ENCODE measurements around the gene BNIP5.

BNIP5 gene

DNA sequence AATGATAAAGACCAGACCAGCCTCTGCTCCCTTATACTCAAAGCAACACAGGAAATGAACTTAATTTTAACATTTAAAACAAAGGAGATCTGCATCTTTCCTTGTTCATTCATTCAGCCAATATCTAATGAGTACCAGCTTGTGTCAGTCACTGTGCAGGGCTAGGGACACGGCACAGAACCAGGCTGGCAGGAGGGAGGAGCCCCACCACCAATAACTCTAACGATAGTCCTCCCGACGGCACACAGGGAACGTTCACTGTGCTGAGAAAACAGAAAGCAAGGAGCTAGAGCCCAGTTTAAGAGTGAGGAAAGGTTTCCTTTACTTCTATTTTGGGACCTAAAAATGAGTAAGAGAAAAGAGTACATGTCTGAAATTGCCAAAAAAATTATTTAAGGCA lies 40.9 kb upstream of the BNIP5 start:
- no peaks in the 10 kb centered on the region for H4K20me1 ChIP-seq (ENCODE audit: insufficient read depth, low read length)
- H3K79me2 ChIP-seq (ENCODE audit: low read length), result no peaks in the 10 kb centered on the region
- no peaks in the 10 kb centered on the region for H3K9me3 ChIP-seq (ENCODE audit: insufficient read depth, low read length)
- H3K4me1 ChIP-seq (ENCODE audit: low read length), result peaks cover 15% of the 10 kb centered on the region
- H3K27ac ChIP-seq (ENCODE audit: low read length), result no peak overlapping the region
- H3K4me3 ChIP-seq (ENCODE audit: low read length), result peak overlapping the region; percentile 25; the same call in 1 of the 2 replicates
- no peak overlapping the region for H3K9ac ChIP-seq (ENCODE audit: low read length)
- no peaks in the 10 kb centered on the region for H3K36me3 ChIP-seq (replicated peaks; ENCODE audit: low read depth, low read length)
- peak overlapping the region; percentile 43; the same call in 1 of the 2 replicates for H2AFZ ChIP-seq (ENCODE audit: low read depth, low read length)
- no peak for TF ChIP-seq EZH2phosphoT487 (IDR thresholded peaks at IDR 0.05; ENCODE audit: low read depth)
- TF ChIP-seq, protein P1, sequence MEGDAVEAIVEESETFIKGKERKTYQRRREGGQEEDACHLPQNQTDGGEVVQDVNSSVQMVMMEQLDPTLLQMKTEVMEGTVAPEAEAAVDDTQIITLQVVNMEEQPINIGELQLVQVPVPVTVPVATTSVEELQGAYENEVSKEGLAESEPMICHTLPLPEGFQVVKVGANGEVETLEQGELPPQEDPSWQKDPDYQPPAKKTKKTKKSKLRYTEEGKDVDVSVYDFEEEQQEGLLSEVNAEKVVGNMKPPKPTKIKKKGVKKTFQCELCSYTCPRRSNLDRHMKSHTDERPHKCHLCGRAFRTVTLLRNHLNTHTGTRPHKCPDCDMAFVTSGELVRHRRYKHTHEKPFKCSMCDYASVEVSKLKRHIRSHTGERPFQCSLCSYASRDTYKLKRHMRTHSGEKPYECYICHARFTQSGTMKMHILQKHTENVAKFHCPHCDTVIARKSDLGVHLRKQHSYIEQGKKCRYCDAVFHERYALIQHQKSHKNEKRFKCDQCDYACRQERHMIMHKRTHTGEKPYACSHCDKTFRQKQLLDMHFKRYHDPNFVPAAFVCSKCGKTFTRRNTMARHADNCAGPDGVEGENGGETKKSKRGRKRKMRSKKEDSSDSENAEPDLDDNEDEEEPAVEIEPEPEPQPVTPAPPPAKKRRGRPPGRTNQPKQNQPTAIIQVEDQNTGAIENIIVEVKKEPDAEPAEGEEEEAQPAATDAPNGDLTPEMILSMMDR (IDR thresholded peaks at IDR 0.05; ENCODE audit: low read depth, low read length), result no peak
- H3K27me3 ChIP-seq (ENCODE audit: low read depth, low read length), result peaks cover 14% of the 10 kb centered on the region
- H3K4me2 ChIP-seq (ENCODE audit: low read length), result peak overlapping the region; percentile 41

DNA sequence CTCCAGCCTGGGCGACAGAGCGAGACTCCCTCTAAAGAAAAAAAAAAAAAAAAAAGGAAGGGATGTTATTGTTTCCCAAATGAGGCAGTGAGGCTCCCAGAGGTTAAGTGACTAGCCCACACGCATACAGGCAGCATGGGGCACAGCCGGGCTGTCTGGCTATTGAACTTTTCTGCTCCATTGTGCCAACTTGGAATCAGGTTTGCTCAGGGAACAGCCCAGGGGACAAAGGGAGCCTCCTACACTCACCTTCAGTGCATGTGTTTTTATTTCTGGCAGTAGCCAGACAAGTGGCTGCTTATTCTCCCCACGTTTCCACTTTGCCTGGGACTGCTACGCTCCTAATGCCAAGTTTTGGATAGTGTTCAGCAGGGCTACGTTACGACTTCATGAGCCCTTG lies 40.1 kb upstream of the BNIP5 start:
- Histone ChIP-seq H3K36me3 (replicated peaks; ENCODE audit: low read depth, low read length) (no peaks in the 10 kb centered on the region), H3K79me2 (ENCODE audit: low read length) (no peaks in the 10 kb centered on the region), H4K20me1 (ENCODE audit: insufficient read depth, low read length) (no peaks in the 10 kb centered on the region), H2AFZ (ENCODE audit: low read depth, low read length) (no peak overlapping the region), H3K4me3 (ENCODE audit: low read length) (no peak overlapping the region), H3K27me3 (ENCODE audit: low read depth, low read length) (peaks cover 14% of the 10 kb centered on the region), H3K4me1 (ENCODE audit: low read length) (peaks cover 15% of the 10 kb centered on the region), H3K9ac (ENCODE audit: low read length) (no peak overlapping the region), H3K27ac (ENCODE audit: low read length) (no peak overlapping the region), H3K9me3 (ENCODE audit: insufficient read depth, low read length) (no peaks in the 10 kb centered on the region), H3K4me2 (ENCODE audit: low read length) (no peak overlapping the region)
- TF ChIP-seq, protein P1 (IDR thresholded peaks at IDR 0.05; ENCODE audit: low read depth, low read length), result no peak
- no peak for TF ChIP-seq EZH2phosphoT487 (IDR thresholded peaks at IDR 0.05; ENCODE audit: low read depth)

DNA sequence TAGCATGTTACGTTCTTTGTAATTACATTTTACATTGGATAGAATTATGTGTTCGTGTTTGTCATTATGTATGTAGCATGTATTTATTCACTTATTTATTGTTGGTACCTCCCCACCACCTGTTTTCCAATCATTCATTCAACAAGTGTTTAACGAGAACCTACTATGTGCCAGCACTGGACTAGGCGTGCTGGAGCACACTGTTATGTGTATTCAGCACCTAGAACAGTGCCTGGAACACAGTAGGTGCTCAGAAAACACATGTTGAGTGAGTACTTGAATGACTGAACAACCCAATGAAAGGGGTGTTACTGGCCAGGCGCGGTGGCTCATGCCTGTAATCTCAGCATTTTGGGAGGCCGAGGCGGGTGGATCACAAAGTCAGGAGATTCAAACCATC lies 39.5 kb upstream of the BNIP5 start:
- Histone ChIP-seq H3K4me2 (ENCODE audit: low read length) (no peak overlapping the region), H4K20me1 (ENCODE audit: insufficient read depth, low read length) (no peaks in the 10 kb centered on the region), H3K27me3 (ENCODE audit: low read depth, low read length) (peaks cover 14% of the 10 kb centered on the region), H3K79me2 (ENCODE audit: low read length) (no peaks in the 10 kb centered on the region), H3K36me3 (replicated peaks; ENCODE audit: low read depth, low read length) (no peaks in the 10 kb centered on the region), H3K9ac (ENCODE audit: low read length) (no peak overlapping the region), H3K9me3 (ENCODE audit: insufficient read depth, low read length) (no peaks in the 10 kb centered on the region), H3K4me3 (ENCODE audit: low read length) (no peak overlapping the region), H3K27ac (ENCODE audit: low read length) (no peak overlapping the region), H3K4me1 (ENCODE audit: low read length) (peaks cover 15% of the 10 kb centered on the region), H2AFZ (ENCODE audit: low read depth, low read length) (no peak overlapping the region)
- TF ChIP-seq, protein P1 (IDR thresholded peaks at IDR 0.05; ENCODE audit: low read depth, low read length), result no peak
- no peak for TF ChIP-seq EZH2phosphoT487 (IDR thresholded peaks at IDR 0.05; ENCODE audit: low read depth)

DNA sequence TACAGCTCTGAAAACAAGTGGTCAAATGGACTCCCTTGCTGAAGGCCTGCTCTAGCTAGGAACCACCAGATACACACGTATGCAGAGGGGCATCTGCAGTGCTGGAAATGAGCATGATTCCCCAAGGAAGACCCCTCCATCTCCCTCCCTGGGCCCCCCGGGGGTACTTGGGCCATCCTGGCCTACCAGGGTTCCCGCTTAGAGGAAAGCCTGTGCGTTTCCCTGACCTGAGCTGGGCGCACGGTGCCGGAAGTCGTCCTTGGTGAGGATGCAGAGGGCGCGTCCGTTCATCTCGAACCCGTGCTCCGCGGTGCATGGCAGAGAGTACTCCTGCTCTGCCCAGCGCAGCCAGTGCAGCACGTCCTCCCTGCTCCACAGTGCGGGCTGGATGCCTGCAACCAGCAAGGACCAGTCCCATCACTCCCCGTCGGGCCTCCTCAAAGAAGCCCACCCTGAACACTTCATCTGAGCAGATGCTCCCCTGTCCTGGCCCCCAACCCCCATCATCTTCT lies 39.0 kb upstream of the BNIP5 start:
- H3K4me3 ChIP-seq (ENCODE audit: low read length), result no peak overlapping the region
- H3K36me3 ChIP-seq (replicated peaks; ENCODE audit: low read depth, low read length), result no peaks in the 10 kb centered on the region
- H3K79me2 ChIP-seq (ENCODE audit: low read length), result no peaks in the 10 kb centered on the region
- H2AFZ ChIP-seq (ENCODE audit: low read depth, low read length), result no peak overlapping the region
- H4K20me1 ChIP-seq (ENCODE audit: insufficient read depth, low read length), result no peaks in the 10 kb centered on the region
- peaks cover 14% of the 10 kb centered on the region for H3K27me3 ChIP-seq (ENCODE audit: low read depth, low read length)
- H3K4me1 ChIP-seq (ENCODE audit: low read length), result peaks cover 15% of the 10 kb centered on the region
- H3K27ac ChIP-seq (ENCODE audit: low read length), result no peak overlapping the region
- TF ChIP-seq EZH2phosphoT487 (IDR thresholded peaks at IDR 0.05; ENCODE audit: low read depth), result no peak
- TF ChIP-seq, protein P1 (IDR thresholded peaks at IDR 0.05; ENCODE audit: low read depth, low read length), result no peak
- H3K9ac ChIP-seq (ENCODE audit: low read length), result no peak overlapping the region
- no peaks in the 10 kb centered on the region for H3K9me3 ChIP-seq (ENCODE audit: insufficient read depth, low read length)
- H3K4me2 ChIP-seq (ENCODE audit: low read length), result no peak overlapping the region
